Measurements from ENCODE around the gene PITPNM2. TPM values are rescaled to one million over a fixed set of nuclear protein-coding genes. Genes with fewer than 3 reads are reported as not detected.

PITPNM2 gene
- total RNA-seq, 1 donor from 2014 or later = 5.2 TPM

- no peak overlapping the region for H3K4me3 ChIP-seq (ENCODE audit: low read depth, low read length)
- H3K27me3 ChIP-seq (ENCODE audit: control insufficient read depth, insufficient read depth, low read length) = no peaks in the 10 kb centered on the region
- no peak for DNase-seq (ENCODE audit: low read depth)
- no peak for TF ChIP-seq CTCF (IDR thresholded peaks at IDR 0.05; ENCODE audit: insufficient read depth, low read length, poor library complexity, severe bottlenecking)
- no peaks in the 10 kb centered on the region for H3K36me3 ChIP-seq (ENCODE audit: control insufficient read depth, insufficient read depth, low read length)
These were observed 36.4 kb downstream of the PITPNM2 start for GRCh38 chr12:123114304-123115083.

DNA sequence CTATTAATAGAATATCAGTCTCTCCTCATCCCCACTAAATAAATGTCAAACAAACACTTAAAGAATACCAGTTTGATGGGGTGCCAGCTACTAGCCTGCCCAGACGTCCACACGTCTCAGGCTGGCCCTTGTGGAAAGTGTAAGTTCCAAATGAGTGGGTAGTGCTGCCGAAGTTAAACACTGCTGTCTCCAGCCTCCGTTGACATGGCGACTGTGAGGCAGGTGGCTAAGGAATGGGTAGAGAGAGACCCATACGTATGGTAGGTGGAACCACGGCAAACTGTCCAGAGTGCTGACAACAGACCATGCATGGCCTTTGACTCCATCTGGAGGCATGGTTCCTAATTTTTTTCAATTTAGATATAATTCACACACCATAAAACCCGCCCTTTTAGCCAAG, 37.9 kb downstream of the PITPNM2 start:
- no peak for TF ChIP-seq CTCF (IDR thresholded peaks at IDR 0.05; ENCODE audit: insufficient read depth, low read length, poor library complexity, severe bottlenecking)
- Histone ChIP-seq H3K4me3 (ENCODE audit: low read depth, low read length) (no peak overlapping the region), H3K36me3 (ENCODE audit: control insufficient read depth, insufficient read depth, low read length) (no peaks in the 10 kb centered on the region), H3K27me3 (ENCODE audit: control insufficient read depth, insufficient read depth, low read length) (no peaks in the 10 kb centered on the region)
- no peak for DNase-seq (ENCODE audit: low read depth)

GRCh38 chr12:123111498-123112165, 39.3 kb downstream of the PITPNM2 start:
- Histone ChIP-seq H3K4me3 (ENCODE audit: low read depth, low read length) (no peak overlapping the region), H3K36me3 (ENCODE audit: control insufficient read depth, insufficient read depth, low read length) (no peaks in the 10 kb centered on the region), H3K27me3 (ENCODE audit: control insufficient read depth, insufficient read depth, low read length) (no peaks in the 10 kb centered on the region)
- no peak for DNase-seq (ENCODE audit: low read depth)
- no peak for TF ChIP-seq CTCF (IDR thresholded peaks at IDR 0.05; ENCODE audit: insufficient read depth, low read length, poor library complexity, severe bottlenecking)

GRCh38 chr12:123109319-123109772, 41.5 kb downstream of the PITPNM2 start:
- Histone ChIP-seq H3K27me3 (ENCODE audit: control insufficient read depth, insufficient read depth, low read length) (no peaks in the 10 kb centered on the region), H3K36me3 (ENCODE audit: control insufficient read depth, insufficient read depth, low read length) (no peaks in the 10 kb centered on the region), H3K4me3 (ENCODE audit: low read depth, low read length) (no peak overlapping the region)
- no peak for DNase-seq (ENCODE audit: low read depth)
- TF ChIP-seq CTCF (IDR thresholded peaks at IDR 0.05; ENCODE audit: insufficient read depth, low read length, poor library complexity, severe bottlenecking) = no peak

DNA sequence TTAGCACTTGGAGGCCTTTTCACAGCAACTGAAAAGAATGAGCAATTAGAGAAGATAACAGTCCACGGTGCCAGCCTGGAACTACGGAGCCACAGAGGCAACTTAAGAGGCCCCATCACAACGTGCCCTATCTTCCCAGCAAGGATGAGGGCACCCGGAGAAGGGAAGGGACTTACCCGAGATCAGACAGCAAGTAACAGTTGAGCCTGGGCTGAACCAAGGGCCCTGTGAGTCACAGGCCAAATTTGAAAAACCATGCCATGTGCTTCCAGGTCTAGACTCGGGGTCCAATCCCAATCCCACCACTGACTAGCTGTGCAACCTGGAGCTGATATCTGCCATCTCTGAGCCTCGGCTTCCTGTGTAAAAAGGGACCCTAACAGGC, 42.2 kb downstream of the PITPNM2 start:
- Histone ChIP-seq H3K36me3 (ENCODE audit: control insufficient read depth, insufficient read depth, low read length) (no peaks in the 10 kb centered on the region), H3K4me3 (ENCODE audit: low read depth, low read length) (no peak overlapping the region), H3K27me3 (ENCODE audit: control insufficient read depth, insufficient read depth, low read length) (no peaks in the 10 kb centered on the region)
- no peak for DNase-seq (ENCODE audit: low read depth)
- no peak for TF ChIP-seq CTCF (IDR thresholded peaks at IDR 0.05; ENCODE audit: insufficient read depth, low read length, poor library complexity, severe bottlenecking)
